A549 treated with DMSO at 1 μM for 4 hours (cell line): ENCODE measurements around the gene ACAP3. TPM values are rescaled to one million over a fixed set of nuclear protein-coding genes. Genes with fewer than 3 reads are reported as not detected.

Experiments
- total RNA-seq: library from RNA; stranded (reverse); fragments of 200-300 nt; extraction: Qiagen RNA extraction; gene quantifications from 5 replicates; pipeline ENCODE4 v1.2.3, GENCODE V29; 2022; ENCODE audit warnings: low read depth

The ACAP3 gene
- 11.2 to 21.2 TPM (median 16.3 TPM) in 5 replicates for total RNA-seq

GRCh38 chr1:1307923-1308755, at the start of gene ACAP3, which contains the start of gene PUSL1:
Gene ACAP3, minus strand, starts transcription at chr1:1307930. Its CDS starts 115 bp downstream, at chr1:1307815.
Gene PUSL1, plus strand, starts transcription at chr1:1308597. Its CDS starts 47 bp downstream, at chr1:1308644.

GRCh38 chr1:1349256-1350012, 41.7 kb upstream of the ACAP3 start, which contains the start of gene DVL1:
Gene DVL1, minus strand, starts transcription at chr1:1349418. Its CDS starts 353 bp downstream, at chr1:1349065.

GRCh38 chr1:1331068-1331965, 23.6 kb upstream of the ACAP3 start, which contains the start of gene TAS1R3:
Gene TAS1R3, plus strand, starts transcription at chr1:1331280. Its CDS starts 66 bp downstream, at chr1:1331346.

DNA sequence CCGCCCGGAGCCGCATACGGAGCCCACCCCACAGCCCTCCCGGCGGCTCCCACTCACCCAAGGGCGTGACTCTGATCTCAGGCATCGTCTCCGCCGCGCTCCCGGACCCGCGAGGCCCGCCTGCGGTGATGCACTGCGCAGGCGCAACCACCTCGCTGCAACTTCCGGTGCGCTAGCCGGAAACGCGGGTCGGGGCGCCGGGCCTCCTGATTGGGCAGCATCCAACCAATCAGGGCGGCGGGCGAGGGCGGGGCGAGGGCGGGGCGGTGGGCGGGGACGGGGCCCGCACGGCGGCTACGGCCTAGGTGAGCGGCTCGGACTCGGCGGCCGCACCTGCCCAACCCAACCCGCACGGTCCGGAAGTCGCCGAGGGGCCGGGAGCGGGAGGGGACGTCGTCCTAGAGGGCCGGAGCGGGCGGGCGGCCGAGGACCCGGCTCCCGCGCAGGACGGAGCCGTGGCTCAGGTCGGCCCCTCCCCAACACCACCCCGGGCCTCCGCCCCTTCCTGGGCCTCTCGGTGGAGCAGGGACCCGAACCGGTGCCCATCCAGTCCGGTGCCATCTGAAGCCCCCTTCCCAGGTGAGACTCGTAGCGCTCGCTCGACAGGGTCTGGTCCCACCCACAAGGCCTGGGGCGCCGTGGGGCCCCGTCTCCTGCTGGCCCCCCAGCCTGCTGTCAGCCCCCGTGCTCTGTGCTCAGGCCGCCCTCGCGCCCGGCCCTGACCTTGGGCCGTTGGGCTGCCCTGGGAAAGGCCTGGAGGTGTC, 17.0 kb upstream of the ACAP3 start, which contains the start of the genes CPTP and INTS11:
Gene CPTP, plus strand, starts transcription at position 279 of the 764 bp plus-strand sequence. CDS start 2,109 bp downstream, outside the sequence.
Gene INTS11, minus strand, starts transcription at position 137 of the 764 bp plus-strand sequence. Its CDS starts 52 bp downstream, at position 85.

DNA sequence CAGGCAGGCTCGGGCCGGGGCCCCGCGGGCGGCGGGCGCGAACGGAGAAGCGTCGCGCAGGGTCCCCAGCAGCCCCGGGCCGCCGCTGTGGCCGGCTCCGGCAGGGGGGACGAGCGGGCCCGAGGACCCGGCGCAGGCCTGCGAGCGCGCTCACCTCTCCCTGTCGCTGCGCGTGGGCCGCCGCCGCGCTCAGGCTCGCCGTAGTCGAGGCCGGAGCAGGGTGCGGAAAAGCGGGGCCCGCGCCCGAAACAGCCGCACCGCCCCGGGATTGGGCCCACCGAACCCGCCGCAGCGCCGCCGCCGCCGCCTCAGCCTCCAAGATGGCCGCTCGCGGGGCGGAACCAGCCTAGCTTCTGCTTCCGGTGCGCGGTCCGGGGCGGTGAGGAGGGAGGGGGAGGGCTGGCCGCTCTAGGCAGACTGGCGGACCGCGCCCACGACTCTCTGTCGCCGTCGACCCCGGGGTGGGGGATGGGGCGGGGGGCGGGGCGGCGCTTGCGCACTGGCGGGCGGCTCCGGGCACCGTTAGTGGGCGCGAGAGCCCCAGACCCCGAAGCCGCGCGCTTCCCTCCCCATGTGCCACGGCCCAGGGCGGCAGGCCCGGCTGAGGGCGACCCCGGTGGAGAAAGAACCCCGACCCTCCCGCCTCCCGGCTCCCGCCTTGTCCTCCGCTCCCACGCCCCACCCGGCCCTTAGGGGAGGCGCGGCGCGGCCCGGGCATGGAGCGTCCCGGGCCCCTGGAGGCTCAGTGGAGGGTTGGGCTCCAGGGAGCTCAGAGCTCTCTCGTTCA, 34.0 kb downstream of the ACAP3 start, which contains the start of gene UBE2J2:
Gene UBE2J2, minus strand, starts transcription at position 343 of the 787 bp plus-strand sequence. CDS start 5,862 bp downstream, outside the sequence.

DNA sequence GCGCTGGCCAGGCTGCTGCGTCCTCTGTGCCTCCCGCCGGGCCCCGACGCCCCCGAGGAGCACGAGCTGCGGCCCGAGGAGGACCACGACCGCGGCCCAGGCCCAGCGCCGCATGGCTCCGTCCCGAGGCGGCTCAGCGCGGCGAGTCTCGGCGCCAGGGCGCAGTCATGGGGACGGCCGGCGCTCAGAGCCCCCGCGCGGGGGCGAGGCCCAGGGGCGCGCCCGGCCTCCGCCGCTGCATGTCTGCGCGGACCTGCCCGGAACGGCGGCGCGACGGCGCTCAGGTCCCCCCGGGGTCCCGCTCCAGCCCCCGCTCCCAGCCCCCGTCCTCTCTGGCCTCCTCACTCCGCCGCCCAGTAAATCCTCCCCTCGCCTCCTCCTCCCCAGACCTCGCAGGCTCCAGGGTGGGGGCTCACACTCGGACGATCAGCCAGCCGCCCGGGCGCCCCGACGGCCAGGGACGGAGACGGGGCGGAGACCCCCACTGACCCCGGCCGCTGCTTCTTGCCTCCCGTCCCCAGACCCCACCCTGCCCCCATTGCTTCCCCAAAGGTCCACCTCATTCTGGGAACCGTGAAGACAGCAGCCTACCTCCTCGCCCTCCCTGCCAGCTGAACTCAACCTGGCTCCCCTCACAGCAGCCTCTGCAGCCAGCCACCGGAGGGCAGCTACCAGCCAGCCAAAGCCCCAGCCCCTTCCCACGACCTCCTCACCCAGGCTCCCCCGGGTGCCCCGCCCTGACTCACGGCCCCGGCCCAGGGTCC, 61.0 kb downstream of the ACAP3 start, which contains the start of gene C1QTNF12:
Gene C1QTNF12, minus strand, starts transcription at position 146 of the 764 bp plus-strand sequence. Its CDS starts 32 bp downstream, at position 114.

Other genes with a start within 250 kb of the ACAP3 start
- 0.16 to 0.58 TPM (median 0.39 TPM) in 5 replicates for gene RNF223, start 233.6 kb downstream of the ACAP3 start, total RNA-seq
- gene C1orf159, start 191.8 kb downstream of the ACAP3 start, total RNA-seq, result 11.5 to 16.4 TPM (median 12.5 TPM) in 5 replicates
- gene TTLL10, start 134.1 kb downstream of the ACAP3 start, total RNA-seq, result not detected in 5 replicates
- 0.23 to 0.31 TPM in 2 of 5 replicates, not detected in the others for gene TNFRSF18, start 101.3 kb downstream of the ACAP3 start, total RNA-seq
- 0.17 TPM in 1 of 5 replicates, not detected in the others for gene TNFRSF4, start 93.8 kb downstream of the ACAP3 start, total RNA-seq
- gene SDF4, start 75.9 kb downstream of the ACAP3 start, total RNA-seq, result 110 to 131 TPM (median 118 TPM) in 5 replicates
- gene B3GALT6, start 75.7 kb downstream of the ACAP3 start, total RNA-seq, result 9.3 to 19.5 TPM (median 18.1 TPM) in 5 replicates
- gene C1QTNF12, start 61.2 kb downstream of the ACAP3 start, total RNA-seq, result 0.97 to 1.7 TPM (median 1.5 TPM) in 5 replicates
- gene UBE2J2, start 34.1 kb downstream of the ACAP3 start, total RNA-seq, result 35.4 to 51.3 TPM (median 47.1 TPM) in 5 replicates
- gene SCNN1D, start 27.5 kb downstream of the ACAP3 start, total RNA-seq, result 0.56 to 1.4 TPM (median 1.3 TPM) in 5 replicates
- 15.4 to 25.1 TPM (median 23.2 TPM) in 5 replicates for gene PUSL1, start 667 bp upstream of the ACAP3 start, total RNA-seq
- gene INTS11, start 16.7 kb upstream of the ACAP3 start, total RNA-seq, result 47.8 to 64.8 TPM (median 58.8 TPM) in 5 replicates
- gene CPTP, start 16.9 kb upstream of the ACAP3 start, total RNA-seq, result 12.8 to 22.6 TPM (median 18.6 TPM) in 5 replicates
- 0.09 to 0.16 TPM (median 0.12 TPM) in 5 replicates for gene TAS1R3, start 23.4 kb upstream of the ACAP3 start, total RNA-seq
- 47.0 to 84.6 TPM (median 76.5 TPM) in 5 replicates for gene DVL1, start 41.5 kb upstream of the ACAP3 start, total RNA-seq
- 0.14 to 0.27 TPM (median 0.23 TPM) in 5 replicates for gene MXRA8, start 50.6 kb upstream of the ACAP3 start, total RNA-seq
- gene AURKAIP1, start 67.3 kb upstream of the ACAP3 start, total RNA-seq, result 109 to 188 TPM (median 157 TPM) in 5 replicates
- gene CCNL2, start 91.4 kb upstream of the ACAP3 start, total RNA-seq, result 40.1 to 58.5 TPM (median 55.1 TPM) in 5 replicates
- gene MRPL20, start 99.4 kb upstream of the ACAP3 start, total RNA-seq, result 130 to 154 TPM (median 133 TPM) in 5 replicates
- 0.07 to 0.09 TPM in 2 of 5 replicates, not detected in the others for gene ANKRD65, start 113.3 kb upstream of the ACAP3 start, total RNA-seq
- 6.1 to 16.9 TPM (median 13.8 TPM) in 5 replicates for gene VWA1, start 127.8 kb upstream of the ACAP3 start, total RNA-seq
- gene ATAD3C, start 141.8 kb upstream of the ACAP3 start, total RNA-seq, result not detected in 5 replicates
- gene ATAD3B, start 163.8 kb upstream of the ACAP3 start, total RNA-seq, result 1.6 to 3.5 TPM (median 2.7 TPM) in 5 replicates
- 30.4 to 40.6 TPM (median 33.6 TPM) in 5 replicates for gene ATAD3A, start 204.2 kb upstream of the ACAP3 start, total RNA-seq
- gene TMEM240, start 232.7 kb upstream of the ACAP3 start, total RNA-seq, result 0.44 to 0.77 TPM (median 0.56 TPM) in 5 replicates